SU-DHL-6 (cell line): ENCODE results near the gene RHBDF2.

ENCODE experiments used
- H2AFZ ChIP-seq: fragments of 200-600 bp; sonication (generic); 2 replicates; pipeline ENCODE4 v1.6.1; 2014; ENCODE audit warnings: low read depth, mild to moderate bottlenecking, moderate library complexity, mixed read lengths, antibody characterized with exemption, low read length; ENCODE audit not compliant: severe bottlenecking
- H3F3A ChIP-seq: fragments of 200-600 bp; shearing (Covaris generic); 2 replicates; pipeline ENCODE4 v1.6.0; 2016; ENCODE audit warnings: antibody characterized with exemption, mild to moderate bottlenecking; ENCODE audit not compliant: insufficient read depth
- H3K27ac ChIP-seq: fragments of 200-600 bp; sonication (generic); 2 replicates; pipeline ENCODE4 v1.5.1; 2016; ENCODE audit warnings: low read depth, mild to moderate bottlenecking, low read length, moderate library complexity, mixed read lengths
- H3K27me3 ChIP-seq: fragments of 200-600 bp; sonication (generic), shearing (Covaris generic); 2 replicates; pipeline ENCODE4 v1.6.0; 2014; ENCODE audit warnings: mild to moderate bottlenecking, low read length
- H3K36me3 ChIP-seq: fragments of 200-600 bp; sonication (generic); 2 replicates; pipeline ENCODE4 v1.6.1; 2014; ENCODE audit warnings: mild to moderate bottlenecking, low read length, mixed read lengths
- H3K4me2 ChIP-seq: fragments of 300-600, 200-600 bp; shearing (Covaris generic), sonication (generic); 2 replicates; pipeline ENCODE4 v1.6.0; 2014; ENCODE audit warnings: low read length, low read depth, mild to moderate bottlenecking; ENCODE audit not compliant: poor library complexity, severe bottlenecking
- H3K4me3 ChIP-seq: fragments of 200-600 bp; sonication (generic); 2 replicates; pipeline ENCODE4 v1.5.1; 2014; ENCODE audit warnings: antibody characterized with exemption, low read length, mild to moderate bottlenecking, mixed read lengths; ENCODE audit not compliant: insufficient read depth, poor library complexity, severe bottlenecking
- H3K79me2 ChIP-seq: fragments of 200-600 bp; sonication (generic); 2 replicates; pipeline ENCODE4 v1.6.1; 2014; ENCODE audit warnings: mild to moderate bottlenecking, low read length, moderate library complexity; ENCODE audit not compliant: insufficient read depth
- H3K9ac ChIP-seq: fragments of 200-600 bp; sonication (generic); 2 replicates; pipeline ENCODE4 v1.7.0; 2014; ENCODE audit warnings: mild to moderate bottlenecking, low read length
- H3K9me2 ChIP-seq: fragments of 200-600 bp; sonication (generic); replicated peaks from 2 replicates; pipeline ENCODE4 v1.6.1; 2014; ENCODE audit warnings: low read length; ENCODE audit not compliant: insufficient read depth
- H3K9me3 ChIP-seq: fragments of 200-600 bp; sonication (generic); 2 replicates; pipeline ENCODE4 v1.6.1; 2014; ENCODE audit warnings: low read length, mixed read lengths; ENCODE audit not compliant: insufficient read depth
- H4K20me1 ChIP-seq: fragments of 200-600 bp; sonication (generic); 2 replicates; pipeline ENCODE4 v1.6.1; 2014; ENCODE audit warnings: low read depth, mild to moderate bottlenecking, antibody characterized with exemption, low read length, moderate library complexity, mixed read lengths
- CTCF ChIP-seq: fragments of 200-600 bp; sonication (generic); IDR thresholded peaks from one replicate; pipeline ENCODE4 v1.5.1; 2017; ENCODE audit warnings: antibody characterized with exemption, mild to moderate bottlenecking, low read length, moderate library complexity; ENCODE audit not compliant: insufficient read depth, poor library complexity, severe bottlenecking
- EZH2phosphoT487 ChIP-seq: fragments of 200-600 bp; sonication (generic), shearing (Covaris generic); conservative IDR thresholded peaks from 2 replicates; pipeline ENCODE4 v1.6.1; 2018; ENCODE audit warnings: mild to moderate bottlenecking, antibody characterized with exemption, low read length, moderate library complexity, mixed read lengths

Gene RHBDF2

GRCh38 chr17:76449126-76449525, 52.1 kb downstream of the RHBDF2 start:
- no peak for TF ChIP-seq CTCF
- TF ChIP-seq EZH2phosphoT487: no peak
- Histone ChIP-seq H2AFZ (no peak overlapping the region), H3K9me3 (no peaks in the 10 kb centered on the region), H3F3A (no peaks in the 10 kb centered on the region), H3K79me2 (peaks cover 38% of the 10 kb centered on the region), H3K27me3 (no peaks in the 10 kb centered on the region), H3K27ac (no peak overlapping the region), H4K20me1 (peaks cover 7% of the 10 kb centered on the region; the same call in 1 of the 2 replicates), H3K36me3 (no peaks in the 10 kb centered on the region), H3K4me2 (no peak overlapping the region), H3K9me2 (no peaks in the 10 kb centered on the region), H3K9ac (no peak overlapping the region), H3K4me3 (no peak overlapping the region)

GRCh38 chr17:76447931-76448652, 53.1 kb downstream of the RHBDF2 start:
- Histone ChIP-seq H3K9me2 (no peaks in the 10 kb centered on the region), H3K4me3 (no peak overlapping the region), H3K4me2 (no peak overlapping the region), H3K9ac (no peak overlapping the region), H3K79me2 (peaks cover 38% of the 10 kb centered on the region), H3K9me3 (no peaks in the 10 kb centered on the region), H2AFZ (no peak overlapping the region), H3K27me3 (no peaks in the 10 kb centered on the region), H3K36me3 (no peaks in the 10 kb centered on the region), H3K27ac (no peak overlapping the region), H4K20me1 (peaks cover 7% of the 10 kb centered on the region; the same call in 1 of the 2 replicates), H3F3A (no peaks in the 10 kb centered on the region)
- no peak for TF ChIP-seq EZH2phosphoT487
- no peak for TF ChIP-seq CTCF

- no peak overlapping the region for H3K4me2 ChIP-seq
- no peaks in the 10 kb centered on the region for H3K36me3 ChIP-seq
- no peaks in the 10 kb centered on the region for H3K27me3 ChIP-seq
- no peak overlapping the region for H2AFZ ChIP-seq
- H3F3A ChIP-seq: no peaks in the 10 kb centered on the region
- H3K9me3 ChIP-seq: no peaks in the 10 kb centered on the region
- H3K27ac ChIP-seq: no peak overlapping the region
- peaks cover 7% of the 10 kb centered on the region; the same call in 1 of the 2 replicates for H4K20me1 ChIP-seq
- TF ChIP-seq EZH2phosphoT487 (no peak), CTCF (no peak)
- H3K9ac ChIP-seq: no peak overlapping the region
- no peak overlapping the region for H3K4me3 ChIP-seq
- H3K9me2 ChIP-seq: no peaks in the 10 kb centered on the region
- peaks cover 41% of the 10 kb centered on the region; the same call in 1 of the 2 replicates for H3K79me2 ChIP-seq
These were observed 54.6 kb downstream of the RHBDF2 start for GRCh38 chr17:76446449-76447231.
